GM13976 (cell line): ENCODE measurements around the gene CCDC154.

Experiments used
- DNase-seq: peaks from one replicate; pipeline ENCODE4 v3.0.0; 2012; ENCODE audit warnings: low spot score
- CTCF ChIP-seq: IDR thresholded peaks from 2 replicates; pipeline ENCODE4 v1.5.1; 2012; ENCODE audit warnings: borderline replicate concordance, mild to moderate bottlenecking; ENCODE audit not compliant: insufficient read depth; ENCODE audit errors: extremely low read depth, missing control alignments, control extremely low read depth
- in situ Hi-C: fragments of 300-500 bp; cut with MboI; formaldehyde crosslinking; loops from one replicate; pipeline ENCODE4 v1.12.0; 2022; ENCODE audit warnings: low sequenced_read_pairs, mixed read lengths, inconsistent platforms; ENCODE audit not compliant: unreplicated experiment

CCDC154 gene

GRCh38 chr16:1488619-1489018 is 44.3 kb upstream of the CCDC154 start, which contains the start of gene PTX4:
Gene PTX4 (minus strand): TSS chr16:1488944. CDS start chr16:1488909, 35 bp downstream.
- in situ Hi-C loops, result no loop called here
- no peak for TF ChIP-seq CTCF
- no peak for DNase-seq

- TF ChIP-seq CTCF, result no peak
- in situ Hi-C loops, result no loop called here
- no peak for DNase-seq
Measured at GRCh38 chr16:1488054-1488601, 43.8 kb upstream of the CCDC154 start.

GRCh38 chr16:1487395-1488053 is 43.2 kb upstream of the CCDC154 start:
- in situ Hi-C loops, result no loop called here
- DNase-seq, result no peak
- no peak for TF ChIP-seq CTCF

- TF ChIP-seq CTCF, result no peak
- in situ Hi-C loops, result no loop called here
Measured at GRCh38 chr16:1486551-1487390, 42.4 kb upstream of the CCDC154 start.

GRCh38 chr16:1485847-1486496 is 41.6 kb upstream of the CCDC154 start:
- no peak for DNase-seq
- no peak for TF ChIP-seq CTCF
- in situ Hi-C loops, result no loop called here

More at GRCh38 chr16:1486551-1487390, 42.4 kb upstream of the CCDC154 start:
- no peak for DNase-seq
